MV-4-11 (cell line): ENCODE data around the gene SMIM29.

Source experiments
- DNase-seq: peaks from one replicate; lab custom pipeline; 2025; lab: John Stamatoyannopoulos, UW

The SMIM29 gene

DNA sequence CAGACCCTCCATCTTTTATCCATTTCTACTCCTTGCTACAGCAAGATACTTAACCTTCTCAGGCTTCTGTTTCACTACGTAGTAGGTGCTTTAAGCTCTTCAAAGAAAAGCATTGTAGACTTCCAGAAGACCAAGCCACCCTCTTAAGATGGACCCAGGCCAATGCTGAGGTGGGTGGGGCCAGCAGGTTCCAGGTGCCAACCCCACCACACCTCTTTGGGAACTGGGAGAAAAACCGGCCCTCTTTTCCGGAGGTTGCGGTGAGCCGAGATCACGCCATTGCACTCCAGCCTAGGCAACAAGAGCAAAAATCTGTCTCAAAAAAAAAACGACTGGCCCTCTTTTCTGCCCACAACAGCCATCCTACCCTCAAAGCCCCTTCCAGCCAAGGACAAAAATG, 22.7 kb downstream of the SMIM29 start:
- DNase-seq: no peak

DNA sequence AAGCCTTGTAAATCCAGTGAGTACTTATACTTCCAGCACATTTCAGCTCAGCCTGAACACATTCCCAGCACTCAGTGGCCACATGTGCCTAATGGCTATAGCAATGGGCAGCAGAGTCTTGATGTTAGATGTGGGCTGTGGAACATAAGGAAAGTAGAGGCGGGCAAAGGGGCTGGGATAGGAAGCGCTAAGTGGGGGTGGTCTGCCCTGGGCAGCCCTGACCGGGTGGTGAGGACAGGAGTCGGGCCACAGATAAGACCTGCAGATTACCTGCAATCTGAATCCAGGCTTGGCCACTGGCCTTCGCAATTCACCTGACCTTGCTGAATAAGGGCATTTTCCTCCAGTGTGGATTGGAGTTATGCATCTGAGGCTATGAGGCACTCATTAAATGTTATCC, 23.3 kb downstream of the SMIM29 start:
- no peak for DNase-seq

- peak; percentile 94 for DNase-seq
Measured at GRCh38 chr6:34223956-34224940, 24.6 kb downstream of the SMIM29 start.

GRCh38 chr6:34223381-34223955, 25.3 kb downstream of the SMIM29 start:
- no peak for DNase-seq

GRCh38 chr6:34218691-34219090, 30.1 kb downstream of the SMIM29 start:
- DNase-seq: no peak

DNA sequence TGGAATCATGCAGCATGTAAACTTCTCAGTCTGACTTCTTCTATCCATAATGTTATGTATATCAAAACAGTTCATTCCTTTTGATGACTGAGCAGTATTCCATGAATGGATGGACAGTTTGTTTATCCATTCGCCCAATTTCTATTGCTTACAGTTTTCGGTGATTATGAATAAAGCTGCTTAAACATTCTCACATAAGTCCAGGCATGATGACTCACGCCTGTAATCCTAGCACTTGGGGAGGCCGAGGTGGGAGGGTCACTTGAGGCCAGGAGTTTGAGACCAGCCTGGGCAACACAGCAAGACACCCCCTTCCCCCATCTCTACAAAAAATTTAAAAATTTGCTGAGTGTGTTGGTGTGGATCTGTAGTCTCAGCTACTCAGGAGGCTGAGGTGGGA, 35.0 kb downstream of the SMIM29 start:
- no peak for DNase-seq

DNA sequence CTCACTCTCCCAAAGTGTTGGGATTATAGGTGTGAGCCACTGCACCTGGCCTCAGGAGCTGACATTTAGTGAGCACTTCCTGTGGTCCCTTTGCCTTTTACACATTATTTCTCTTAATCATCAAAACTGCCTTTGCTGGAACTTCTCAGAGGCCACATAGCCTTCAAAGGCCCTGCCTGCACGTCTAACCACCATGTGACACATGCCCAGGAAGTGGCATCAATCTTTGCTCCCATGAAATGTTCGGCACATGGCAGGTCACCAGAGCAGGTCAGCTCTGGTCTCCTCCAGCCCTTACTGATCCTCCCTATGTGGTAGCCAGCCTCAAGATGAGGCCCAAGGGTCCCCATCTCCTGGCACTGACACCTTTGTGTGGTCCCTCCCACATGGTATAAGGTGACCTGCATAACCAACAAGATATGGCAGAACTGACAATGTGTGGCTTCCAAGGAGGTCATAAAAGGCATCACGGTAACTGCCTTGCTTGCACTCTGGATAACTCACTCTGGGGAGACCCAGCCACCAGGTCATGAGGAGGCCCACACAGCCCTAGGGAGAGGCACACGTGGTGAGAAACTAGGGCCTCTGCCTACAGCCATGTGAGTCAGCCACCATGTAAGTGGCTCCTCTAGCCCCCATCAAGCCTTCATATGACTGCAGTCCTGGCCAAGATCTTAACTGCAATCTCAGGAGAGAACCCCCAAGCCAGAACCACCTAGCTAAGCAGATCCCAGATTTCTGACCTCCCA, 40.9 kb downstream of the SMIM29 start:
- DNase-seq: no peak

- DNase-seq: no peak
Measured at GRCh38 chr6:34206726-34207125, 42.1 kb downstream of the SMIM29 start.

GRCh38 chr6:34205916-34206315, 42.9 kb downstream of the SMIM29 start:
- DNase-seq: no peak

- no peak for DNase-seq
Measured at GRCh38 chr6:34205466-34205865, 43.3 kb downstream of the SMIM29 start.

DNA sequence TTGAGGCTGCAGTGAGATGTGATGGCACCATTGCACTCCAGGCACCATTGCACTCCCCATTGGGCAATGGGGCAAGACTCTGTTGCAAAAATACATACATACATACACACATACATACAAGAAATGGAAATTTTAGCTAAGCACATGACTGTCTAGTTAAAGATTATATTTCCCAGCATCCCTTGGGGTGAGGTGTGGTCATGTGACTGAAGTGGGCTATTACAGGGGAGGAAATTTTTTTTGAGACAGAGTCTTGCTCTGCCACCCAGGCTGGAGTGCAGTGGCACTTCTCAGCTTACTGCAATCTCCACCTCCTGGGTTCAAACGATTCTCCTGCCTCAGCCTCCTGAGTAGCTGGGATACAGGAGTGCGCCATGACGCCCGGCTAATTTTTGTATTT, 44.1 kb downstream of the SMIM29 start:
- DNase-seq: no peak

DNA sequence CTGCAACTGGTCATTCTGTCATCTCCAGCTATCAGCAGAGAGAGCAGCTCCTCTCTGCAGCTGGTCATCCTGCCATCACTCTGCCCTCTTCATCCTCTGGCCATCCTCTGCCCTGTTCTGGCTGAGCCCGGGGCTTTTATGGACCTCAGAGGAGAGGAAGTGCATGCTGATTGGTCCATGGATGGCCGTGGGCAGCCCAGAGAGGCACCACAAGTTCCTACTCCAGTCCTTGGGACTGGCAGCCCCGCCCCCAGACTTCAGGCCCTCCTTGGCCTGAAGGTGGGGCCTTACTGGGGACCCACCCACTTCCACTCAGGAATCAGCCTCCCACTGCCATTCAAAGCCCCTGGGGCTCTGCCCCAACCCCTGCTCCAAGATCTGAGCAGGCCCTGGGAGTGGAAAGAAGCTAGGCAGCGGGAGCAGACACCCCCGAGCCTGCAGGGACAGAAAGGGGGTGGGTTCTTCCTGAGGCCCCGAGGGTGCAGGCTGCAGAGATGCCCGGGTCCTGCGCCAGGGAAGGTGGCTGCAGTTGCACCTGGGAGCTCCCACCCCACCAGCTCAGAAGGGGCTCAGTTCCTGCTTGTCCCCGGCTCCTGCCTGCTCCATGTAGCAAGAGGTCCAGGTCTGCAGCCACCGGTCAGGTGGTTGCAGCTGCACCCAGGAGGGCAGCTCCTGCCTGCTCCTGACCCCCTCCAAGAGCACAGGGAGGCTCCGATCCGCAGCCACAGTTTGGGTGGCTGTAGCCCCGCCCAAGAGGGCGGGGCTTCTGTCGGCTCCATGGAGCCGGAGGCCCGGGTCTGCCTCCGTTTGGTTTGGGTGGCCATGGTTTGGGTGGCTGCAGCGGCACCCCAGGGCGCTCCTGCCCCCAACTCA, 46.2 kb downstream of the SMIM29 start:
- DNase-seq: no peak

DNA sequence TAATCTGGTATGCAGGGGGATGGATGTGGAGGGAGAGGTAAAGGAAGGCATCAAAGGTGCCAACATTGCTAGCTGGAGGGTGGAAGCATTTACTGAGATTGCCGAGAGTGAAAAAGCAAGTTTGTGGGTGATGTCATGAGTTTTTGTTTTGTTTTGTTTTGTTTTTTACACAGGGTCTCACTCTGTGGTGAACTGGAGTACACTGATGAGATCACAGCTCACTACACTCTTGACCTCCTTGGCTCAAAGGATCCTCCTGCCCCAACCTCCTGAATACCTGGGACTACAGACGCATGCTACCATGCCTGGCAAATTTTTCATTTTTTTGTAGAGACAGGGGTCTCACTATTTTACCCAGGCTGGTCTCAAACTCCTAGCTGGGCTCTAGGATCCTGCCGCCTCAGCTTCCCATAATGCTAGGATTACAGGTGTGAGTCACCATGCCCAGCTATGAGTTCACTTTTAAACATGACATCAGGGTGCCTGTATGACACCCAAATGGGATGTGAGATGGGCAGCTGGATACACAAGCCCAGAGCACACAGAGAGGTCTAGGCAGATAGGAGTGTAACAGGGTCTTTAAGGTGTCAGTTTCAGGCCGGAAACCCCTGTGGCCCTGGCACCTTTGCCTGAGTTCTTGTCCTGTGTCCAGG, 47.2 kb downstream of the SMIM29 start:
- DNase-seq: no peak

DNA sequence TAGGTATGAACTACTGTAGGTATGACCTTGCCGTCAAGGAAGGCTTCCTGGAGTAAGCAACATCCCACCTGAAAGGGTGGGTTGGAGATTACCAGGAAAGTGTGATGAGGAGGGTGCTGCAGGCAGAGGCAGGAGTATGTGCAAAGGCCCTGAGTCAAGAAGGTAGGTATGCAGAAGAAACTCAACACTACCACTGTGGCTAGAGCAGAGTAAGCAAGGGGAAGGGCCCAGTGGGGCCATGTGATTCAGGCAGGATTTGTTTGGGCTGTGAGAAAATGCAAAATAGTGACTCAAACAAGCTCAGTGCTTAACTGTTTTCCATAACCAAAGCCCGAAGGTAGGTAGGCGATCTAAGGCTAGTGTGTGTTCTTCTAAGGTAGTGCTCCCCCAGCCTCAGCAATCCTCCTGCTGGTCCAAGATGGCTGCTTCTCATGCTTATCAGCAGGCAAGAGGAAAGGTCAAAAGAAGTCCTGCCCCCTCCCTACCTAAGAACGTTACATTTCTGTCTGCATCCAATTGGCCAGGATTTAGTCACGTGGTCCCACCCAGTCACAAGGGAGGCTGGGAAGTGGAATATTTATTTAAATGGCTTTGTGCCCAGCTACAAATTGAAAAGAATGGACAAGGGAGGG, 48.4 kb downstream of the SMIM29 start:
- DNase-seq: no peak

GRCh38 chr6:34196833-34197195, 52.0 kb downstream of the SMIM29 start:
- DNase-seq: no peak
